ENCODE results near the gene KIF4B. TPM values are rescaled to one million over a fixed set of nuclear protein-coding genes. Genes with fewer than 3 reads are reported as not detected.

KIF4B gene
- total and polyA plus RNA-seq, 2 of the 13 experiments (the other 11 are each of a cell fraction or from before 2014, with no cell fraction given), result 0.04 TPM; not detected in 1

DNA sequence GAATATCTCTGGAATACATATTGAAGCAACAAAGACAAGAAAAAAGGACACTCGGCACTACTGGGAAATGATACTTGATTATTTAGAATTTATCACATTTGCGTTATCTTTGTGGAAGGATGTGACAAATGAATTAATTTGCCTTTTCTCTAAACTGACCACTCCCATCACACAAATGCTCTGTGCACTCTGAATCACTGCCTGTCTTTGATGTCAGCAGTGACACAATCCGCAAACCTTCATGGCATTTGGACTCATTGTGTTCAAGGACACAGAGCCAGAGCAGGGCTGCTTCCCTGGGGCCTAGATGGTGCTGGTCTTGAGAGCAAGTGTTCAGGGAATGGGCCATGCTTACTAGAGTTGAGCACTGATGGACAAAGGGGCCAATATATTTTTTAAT, 4.9 kb upstream of the KIF4B start (continued):
- TF ChIP-seq, protein P1, sequence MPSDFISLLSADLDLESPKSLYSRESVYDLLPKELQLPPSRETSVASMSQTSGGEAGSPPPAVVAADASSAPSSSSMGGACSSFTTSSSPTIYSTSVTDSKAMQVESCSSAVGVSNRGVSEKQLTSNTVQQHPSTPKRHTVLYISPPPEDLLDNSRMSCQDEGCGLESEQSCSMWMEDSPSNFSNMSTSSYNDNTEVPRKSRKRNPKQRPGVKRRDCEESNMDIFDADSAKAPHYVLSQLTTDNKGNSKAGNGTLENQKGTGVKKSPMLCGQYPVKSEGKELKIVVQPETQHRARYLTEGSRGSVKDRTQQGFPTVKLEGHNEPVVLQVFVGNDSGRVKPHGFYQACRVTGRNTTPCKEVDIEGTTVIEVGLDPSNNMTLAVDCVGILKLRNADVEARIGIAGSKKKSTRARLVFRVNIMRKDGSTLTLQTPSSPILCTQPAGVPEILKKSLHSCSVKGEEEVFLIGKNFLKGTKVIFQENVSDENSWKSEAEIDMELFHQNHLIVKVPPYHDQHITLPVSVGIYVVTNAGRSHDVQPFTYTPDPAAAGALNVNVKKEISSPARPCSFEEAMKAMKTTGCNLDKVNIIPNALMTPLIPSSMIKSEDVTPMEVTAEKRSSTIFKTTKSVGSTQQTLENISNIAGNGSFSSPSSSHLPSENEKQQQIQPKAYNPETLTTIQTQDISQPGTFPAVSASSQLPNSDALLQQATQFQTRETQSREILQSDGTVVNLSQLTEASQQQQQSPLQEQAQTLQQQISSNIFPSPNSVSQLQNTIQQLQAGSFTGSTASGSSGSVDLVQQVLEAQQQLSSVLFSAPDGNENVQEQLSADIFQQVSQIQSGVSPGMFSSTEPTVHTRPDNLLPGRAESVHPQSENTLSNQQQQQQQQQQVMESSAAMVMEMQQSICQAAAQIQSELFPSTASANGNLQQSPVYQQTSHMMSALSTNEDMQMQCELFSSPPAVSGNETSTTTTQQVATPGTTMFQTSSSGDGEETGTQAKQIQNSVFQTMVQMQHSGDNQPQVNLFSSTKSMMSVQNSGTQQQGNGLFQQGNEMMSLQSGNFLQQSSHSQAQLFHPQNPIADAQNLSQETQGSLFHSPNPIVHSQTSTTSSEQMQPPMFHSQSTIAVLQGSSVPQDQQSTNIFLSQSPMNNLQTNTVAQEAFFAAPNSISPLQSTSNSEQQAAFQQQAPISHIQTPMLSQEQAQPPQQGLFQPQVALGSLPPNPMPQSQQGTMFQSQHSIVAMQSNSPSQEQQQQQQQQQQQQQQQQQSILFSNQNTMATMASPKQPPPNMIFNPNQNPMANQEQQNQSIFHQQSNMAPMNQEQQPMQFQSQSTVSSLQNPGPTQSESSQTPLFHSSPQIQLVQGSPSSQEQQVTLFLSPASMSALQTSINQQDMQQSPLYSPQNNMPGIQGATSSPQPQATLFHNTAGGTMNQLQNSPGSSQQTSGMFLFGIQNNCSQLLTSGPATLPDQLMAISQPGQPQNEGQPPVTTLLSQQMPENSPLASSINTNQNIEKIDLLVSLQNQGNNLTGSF (CRISPR knock-in tag; IDR thresholded peaks at IDR 0.05), result no peak
- no peak for TF ChIP-seq FIP1L1 (IDR thresholded peaks at IDR 0.05; ENCODE audit: borderline replicate concordance, insufficient read depth, low read depth, low read length)
- TF ChIP-seq ZNF691 (CRISPR knock-in tag; IDR thresholded peaks at IDR 0.05; ENCODE audit: borderline replicate concordance, low read depth), result 0 out of 2 replicates have a peak, but pooled peaks have one; percentile 40
- no peak; the same call in 1 of the 2 replicates for TF ChIP-seq SOX13 (IDR thresholded peaks at IDR 0.05)
- TF ChIP-seq SOX13 (CRISPR knock-in tag; conservative IDR thresholded peaks at IDR 0.05 in 1 of 2, IDR thresholded peaks at IDR 0.05 in 1 of 2), result peak in 1 of 2 experiments; percentile 82; a peak in 2 of 4 replicates
- peak in 1 of 2 experiments; percentile 81; a peak in 2 of 4 replicates for TF ChIP-seq EP300 (IDR thresholded peaks at IDR 0.05; ENCODE audit: low read depth in 2 of 2, low read length in 2 of 2)
- TF ChIP-seq EP300 (CRISPR knock-in tag; IDR thresholded peaks at IDR 0.05; ENCODE audit: borderline replicate concordance), result peak; percentile 73; the same call in 1 of the 2 replicates
- peak; percentile 66; the same call in 1 of the 2 replicates for TF ChIP-seq SP5 (CRISPR knock-in tag; IDR thresholded peaks at IDR 0.05; ENCODE audit: borderline replicate concordance, low read depth)
- no peak for TF ChIP-seq ESRRA (CRISPR knock-in tag; IDR thresholded peaks at IDR 0.05; ENCODE audit: low read depth)
- TF ChIP-seq TERF1 (CRISPR knock-in tag; IDR thresholded peaks at IDR 0.05), result no peak
- TF ChIP-seq CAMTA2 (CRISPR knock-in tag; IDR thresholded peaks at IDR 0.05; ENCODE audit: borderline replicate concordance), result no peak
- TF ChIP-seq, protein P2, sequence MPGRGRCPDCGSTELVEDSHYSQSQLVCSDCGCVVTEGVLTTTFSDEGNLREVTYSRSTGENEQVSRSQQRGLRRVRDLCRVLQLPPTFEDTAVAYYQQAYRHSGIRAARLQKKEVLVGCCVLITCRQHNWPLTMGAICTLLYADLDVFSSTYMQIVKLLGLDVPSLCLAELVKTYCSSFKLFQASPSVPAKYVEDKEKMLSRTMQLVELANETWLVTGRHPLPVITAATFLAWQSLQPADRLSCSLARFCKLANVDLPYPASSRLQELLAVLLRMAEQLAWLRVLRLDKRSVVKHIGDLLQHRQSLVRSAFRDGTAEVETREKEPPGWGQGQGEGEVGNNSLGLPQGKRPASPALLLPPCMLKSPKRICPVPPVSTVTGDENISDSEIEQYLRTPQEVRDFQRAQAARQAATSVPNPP (CRISPR knock-in tag; IDR thresholded peaks at IDR 0.05), result no peak
- no peak for TF ChIP-seq SRSF4 (IDR thresholded peaks at IDR 0.05; ENCODE audit: low read depth, low read length, poor library complexity, severe bottlenecking)
- no peak for TF ChIP-seq ZNF556 (CRISPR knock-in tag; IDR thresholded peaks at IDR 0.05; ENCODE audit: borderline replicate concordance)
- peak; percentile 50; the same call in 1 of the 2 replicates for TF ChIP-seq FOXO1 (CRISPR knock-in tag; IDR thresholded peaks at IDR 0.05)
- TF ChIP-seq ARNT2 (CRISPR knock-in tag; IDR thresholded peaks at IDR 0.05; ENCODE audit: low read depth), result no peak
- TF ChIP-seq HNRNPUL1 (IDR thresholded peaks at IDR 0.05; ENCODE audit: low read depth, low read length), result no peak
- no peak for TF ChIP-seq ZSCAN12 (CRISPR knock-in tag; IDR thresholded peaks at IDR 0.05)
- no peak for TF ChIP-seq KDM5B (CRISPR knock-in tag; IDR thresholded peaks at IDR 0.05; ENCODE audit: borderline replicate concordance)

Measured in HepG2 (cell line).